Dermis blood vessel endothelial cell (primary cell): ENCODE measurements around the gene REG3A. TPM values are rescaled to one million over a fixed set of nuclear protein-coding genes. Genes with fewer than 3 reads are reported as not detected.

ENCODE experiments used
- DNase-seq: peaks from one replicate; pipeline ENCODE4 v3.0.0; 2010
- total RNA-seq: library from RNA; depleted of rRNA; stranded (reverse); fragments of >200 nt; gene quantifications from 2 replicates; pipeline ENCODE4 v1.2.3, GENCODE V29; 2014

Gene REG3A
- total RNA-seq = not detected in 2 replicates

GRCh38 chr2:79159653-79160052 is at the start of gene REG3A:
REG3A (minus strand) TSS chr2:79159753; CDS start chr2:79159405, 348 bp downstream.
- DNase-seq = no peak

- DNase-seq = no peak
These were observed 41.2 kb upstream of the REG3A start for GRCh38 chr2:79200762-79201161.

- DNase-seq = no peak
These were observed 32.3 kb upstream of the REG3A start for GRCh38 chr2:79191816-79192215.

- DNase-seq = no peak
These were observed 31.5 kb upstream of the REG3A start for GRCh38 chr2:79191081-79191480.

GRCh38 chr2:79189465-79189864 is 29.9 kb upstream of the REG3A start:
- DNase-seq = no peak

GRCh38 chr2:79181617-79182016 is 22.1 kb upstream of the REG3A start:
- no peak for DNase-seq

GRCh38 chr2:79180092-79180491 is 20.5 kb upstream of the REG3A start:
- DNase-seq = no peak

GRCh38 chr2:79179036-79179435 is 19.5 kb upstream of the REG3A start:
- DNase-seq = no peak

- no peak for DNase-seq
These were observed 18.6 kb upstream of the REG3A start for GRCh38 chr2:79178076-79178674.

- no peak for DNase-seq
These were observed 11.9 kb upstream of the REG3A start for GRCh38 chr2:79171348-79171958.

GRCh38 chr2:79162801-79163200 is 3.2 kb upstream of the REG3A start:
- DNase-seq = no peak

GRCh38 chr2:79162132-79162531 is 2.6 kb upstream of the REG3A start:
- no peak for DNase-seq

- no peak for DNase-seq
These were observed 523 bp downstream of the REG3A start for GRCh38 chr2:79159030-79159429.

- no peak for DNase-seq
These were observed 3.6 kb downstream of the REG3A start for GRCh38 chr2:79155826-79156476.

GRCh38 chr2:79139423-79139822 is 20.1 kb downstream of the REG3A start:
- no peak for DNase-seq

GRCh38 chr2:79138385-79138784 is 21.2 kb downstream of the REG3A start:
- no peak for DNase-seq

- DNase-seq = no peak
These were observed 27.9 kb downstream of the REG3A start for GRCh38 chr2:79131687-79132086.

- no peak for DNase-seq
These were observed 29.7 kb downstream of the REG3A start for GRCh38 chr2:79129804-79130203.

- no peak for DNase-seq
These were observed 30.3 kb downstream of the REG3A start for GRCh38 chr2:79129260-79129659.

- DNase-seq = no peak
These were observed 31.1 kb downstream of the REG3A start for GRCh38 chr2:79128406-79128805.

GRCh38 chr2:79125721-79125985 is 33.9 kb downstream of the REG3A start:
- no peak for DNase-seq

GRCh38 chr2:79124907-79125720 is 34.4 kb downstream of the REG3A start:
- DNase-seq = no peak

GRCh38 chr2:79122676-79123075 is 36.9 kb downstream of the REG3A start:
- DNase-seq = no peak
